Lung (tissue), 12 donors: ENCODE data around the gene MAN2A2. TPM values are rescaled to one million over a fixed set of nuclear protein-coding genes. Genes with fewer than 3 reads are reported as not detected.
"Not testable (repeated sequence)": the region's sequence is repeated elsewhere in the genome, so short reads cannot be mapped to it uniquely, and the experiment has no call there.

ENCODE experiments used
- ATAC-seq: fragments of 200-7000 bp; cut with Tn5 transposase; one replicate; pipeline ENCODE4 v1.9.1; 2020; ENCODE audit warnings: moderate number of reproducible peaks; ENCODE audit not compliant: insufficient read depth, low FRiP score
- DNase-seq, 3 donors: peaks; one replicate each; pipeline ENCODE4 v3.0.0-alpha.2; 2013 to 2017
- H3K27ac ChIP-seq, 2 donors: one replicate each; pipeline ENCODE4 v1.5.1; 2013; ENCODE audit warnings: mild to moderate bottlenecking in 2 of 2, moderate library complexity in 2 of 2, control low read depth in 1 of 2, inconsistent platforms in 1 of 2, low read depth in 1 of 2, low read length in 1 of 2
- H3K27me3 ChIP-seq, 3 donors: one replicate each; pipeline ENCODE4 v1.5.1; 2013; ENCODE audit warnings: low read length in 2 of 3; ENCODE audit not compliant: control insufficient read depth in 3 of 3, insufficient read depth in 3 of 3
- H3K36me3 ChIP-seq, 4 donors: one replicate each; pipeline ENCODE4 v1.5.1; 2013; ENCODE audit warnings: low read length in 4 of 4, mild to moderate bottlenecking in 1 of 4, moderate library complexity in 1 of 4; ENCODE audit not compliant: control insufficient read depth in 4 of 4, insufficient read depth in 4 of 4
- H3K4me1 ChIP-seq, 5 donors: one replicate each; pipeline ENCODE4 v1.5.1; 2013; ENCODE audit warnings: low read length in 5 of 5, mild to moderate bottlenecking in 2 of 5, moderate library complexity in 1 of 5; ENCODE audit not compliant: control insufficient read depth in 5 of 5, insufficient read depth in 5 of 5
- H3K4me3 ChIP-seq: one replicate; pipeline ENCODE4 v1.5.1; 2013; ENCODE audit warnings: mild to moderate bottlenecking, control low read depth, moderate library complexity
- H3K9ac ChIP-seq, 2 donors: one replicate each; pipeline ENCODE4 v1.5.1; 2013; ENCODE audit warnings: low read length in 2 of 2, control low read depth in 1 of 2; ENCODE audit not compliant: insufficient read depth in 1 of 2
- H3K9me3 ChIP-seq, 4 donors: one replicate each; pipeline ENCODE4 v1.5.1; 2013; ENCODE audit warnings: low read length in 3 of 4, mild to moderate bottlenecking in 1 of 4, moderate library complexity in 1 of 4; ENCODE audit not compliant: control insufficient read depth in 4 of 4, insufficient read depth in 3 of 4
- WGBS, 2 donors: extraction: QIAGEN DNeasy Blood & Tissue Kit; methylation state at CpG; one replicate each; pipeline ENCODE4 v1.1.7; 2013; 5-methylcytosine and 5-hydroxymethylcytosine counted together
- polyA plus RNA-seq, 2 donors: library from polyadenylated mRNA; stranded (reverse); fragments of 200-250 nt; gene quantifications; one replicate each; pipeline ENCODE4 v1.2.1, GENCODE V29; 2013
- total RNA-seq, 2 donors: library from RNA; depleted of rRNA in 1 of 2; stranded (reverse); fragments of >200 nt in 1 of 2; gene quantifications; one replicate each; pipeline ENCODE4 v1.2.1, GENCODE V29; 2014 to 2021
- TF ChIP-seq, protein P1 (sequence below): IDR thresholded peaks from 2 replicates; pipeline ENCODE4 v1.5.1; 2012; ENCODE audit warnings: mild to moderate bottlenecking; ENCODE audit errors: control extremely low read depth, extremely low read depth
- donor health status: control.
- donor health status: control.
- donor health status: Bipolar disorder and iron deficiency.
- donor health status: healthy.
- donor health status: DM: yes; HTN: yes; CAD: no.

The MAN2A2 gene
- total and polyA plus RNA-seq, 4 donors: 34.1 to 82.9 (median 60.1) TPM

- Histone ChIP-seq H3K9me3 (no peaks in the 10 kb centered on the region), H3K27ac (peak overlapping the region in 1 of 2 donors; percentile 43), H3K27me3 (no peaks in the 10 kb centered on the region), H3K36me3 (peaks cover 10 to 36% (median 15%) of the 10 kb centered on the region in 4 donors), H3K9ac (no peak overlapping the region), H3K4me1 (peaks cover 0 to 44% (median 18%) of the 10 kb centered on the region in 5 donors), H3K4me3 (no peak overlapping the region)
- TF ChIP-seq, protein P1, sequence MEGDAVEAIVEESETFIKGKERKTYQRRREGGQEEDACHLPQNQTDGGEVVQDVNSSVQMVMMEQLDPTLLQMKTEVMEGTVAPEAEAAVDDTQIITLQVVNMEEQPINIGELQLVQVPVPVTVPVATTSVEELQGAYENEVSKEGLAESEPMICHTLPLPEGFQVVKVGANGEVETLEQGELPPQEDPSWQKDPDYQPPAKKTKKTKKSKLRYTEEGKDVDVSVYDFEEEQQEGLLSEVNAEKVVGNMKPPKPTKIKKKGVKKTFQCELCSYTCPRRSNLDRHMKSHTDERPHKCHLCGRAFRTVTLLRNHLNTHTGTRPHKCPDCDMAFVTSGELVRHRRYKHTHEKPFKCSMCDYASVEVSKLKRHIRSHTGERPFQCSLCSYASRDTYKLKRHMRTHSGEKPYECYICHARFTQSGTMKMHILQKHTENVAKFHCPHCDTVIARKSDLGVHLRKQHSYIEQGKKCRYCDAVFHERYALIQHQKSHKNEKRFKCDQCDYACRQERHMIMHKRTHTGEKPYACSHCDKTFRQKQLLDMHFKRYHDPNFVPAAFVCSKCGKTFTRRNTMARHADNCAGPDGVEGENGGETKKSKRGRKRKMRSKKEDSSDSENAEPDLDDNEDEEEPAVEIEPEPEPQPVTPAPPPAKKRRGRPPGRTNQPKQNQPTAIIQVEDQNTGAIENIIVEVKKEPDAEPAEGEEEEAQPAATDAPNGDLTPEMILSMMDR: no peak
- DNase-seq (peak; percentile 68 to 72 (median 69)), ATAC-seq (no peak)
- 26 to 43% methylated on average over 15 of the region's 15 CpGs for WGBS, 2 donors
These were observed 29.0 kb upstream of the MAN2A2 start for GRCh38 chr15:90873998-90874605.

DNA sequence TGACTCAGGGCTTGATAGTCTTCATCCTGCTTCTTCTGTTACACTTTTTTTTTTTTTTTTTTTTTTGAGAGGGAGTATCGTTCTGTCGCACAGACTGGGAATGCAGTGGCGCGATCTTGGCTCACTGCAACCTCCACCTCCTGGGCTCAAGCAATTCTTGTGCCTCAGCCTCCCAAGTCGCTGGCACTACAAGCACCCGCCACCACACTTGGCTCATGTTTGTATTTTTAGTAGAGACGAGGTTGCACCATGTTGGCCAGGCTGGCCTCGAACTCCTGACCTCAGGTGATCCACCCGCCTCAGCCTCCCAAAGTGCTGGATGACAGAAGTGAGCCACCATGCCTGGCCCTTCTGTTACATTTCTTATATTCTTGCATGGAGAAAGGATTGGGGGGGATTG is 28.1 kb upstream of the MAN2A2 start:
- H3K9me3 ChIP-seq, H3K4me3 ChIP-seq, H3K27ac ChIP-seq, ATAC-seq, H3K9ac ChIP-seq, DNase-seq, H3K27me3 ChIP-seq: not testable (repeated sequence)
- H3K36me3 ChIP-seq: peaks cover 10 to 45% (median 20%) of the 10 kb centered on the region in 4 donors
- 88 to 95% methylated on average over 9 of the region's 9 CpGs for WGBS, 2 donors
- peaks cover 0 to 36% (median 17%) of the 10 kb centered on the region in 5 donors for H3K4me1 ChIP-seq

DNA sequence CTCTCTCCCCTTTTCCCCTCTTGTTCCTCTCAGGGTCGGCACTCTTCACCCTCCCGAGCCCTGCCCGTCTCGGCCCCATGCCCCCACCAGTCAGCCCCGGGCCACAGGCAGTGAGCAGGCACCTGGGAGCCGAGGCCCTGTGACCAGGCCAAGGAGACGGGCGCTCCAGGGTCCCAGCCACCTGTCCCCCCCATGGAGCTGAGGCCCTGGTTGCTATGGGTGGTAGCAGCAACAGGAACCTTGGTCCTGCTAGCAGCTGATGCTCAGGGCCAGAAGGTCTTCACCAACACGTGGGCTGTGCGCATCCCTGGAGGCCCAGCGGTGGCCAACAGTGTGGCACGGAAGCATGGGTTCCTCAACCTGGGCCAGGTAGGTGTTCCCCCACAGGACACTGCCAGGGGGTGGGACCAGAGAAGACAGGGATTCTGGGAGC is 27.5 kb upstream of the MAN2A2 start:
- Histone ChIP-seq H3K4me1 (peaks cover 0 to 30% (median 17%) of the 10 kb centered on the region in 5 donors), H3K27me3 (no peaks in the 10 kb centered on the region), H3K27ac (no peak overlapping the region), H3K9me3 (no peaks in the 10 kb centered on the region), H3K36me3 (peaks cover 10 to 51% (median 24%) of the 10 kb centered on the region in 4 donors), H3K4me3 (no peak overlapping the region), H3K9ac (no peak overlapping the region)
- whole genome bisulfite sequencing, 2 donors: 94% methylated on average over 12 of the region's 12 CpGs
- TF ChIP-seq, protein P1: no peak
- DNase-seq (no peak), ATAC-seq (no peak)

GRCh38 chr15:90876046-90876445 is 27.1 kb upstream of the MAN2A2 start:
- Histone ChIP-seq H3K27ac (no peak overlapping the region), H3K36me3 (peaks cover 13 to 56% (median 25%) of the 10 kb centered on the region in 4 donors), H3K9me3 (no peaks in the 10 kb centered on the region), H3K27me3 (no peaks in the 10 kb centered on the region), H3K4me1 (peaks cover 0 to 25% (median 17%) of the 10 kb centered on the region in 5 donors), H3K4me3 (no peak overlapping the region), H3K9ac (no peak overlapping the region)
- no peak for DNase-seq
- WGBS, 2 donors: 92 to 95% methylated on average over 19 to 20 of the region's 20 CpGs
- TF ChIP-seq, protein P1: no peak
- no peak for ATAC-seq
